Measurements from ENCODE around the gene GPR62. TPM values are rescaled to one million over a fixed set of nuclear protein-coding genes. Genes with fewer than 3 reads are reported as not detected.

Gene GPR62
- total and polyA plus RNA-seq, 2 of the 8 experiments (the other 6 are each of a cell fraction or from before 2014, with no cell fraction given): 0.22 to 0.29 TPM

- no peak for TF ChIP-seq CHD7 (IDR thresholded peaks at IDR 0.05; ENCODE audit: insufficient replicate concordance, low read length)
- no peak for TF ChIP-seq SRF (IDR thresholded peaks at IDR 0.05; ENCODE audit: low read depth, low read length)
These were observed 43.6 kb downstream of the GPR62 start (continued) for GRCh38 chr3:51998774-51999173.

Data from H1 (cell line).